ENCODE results near the gene CLNK. TPM values are rescaled to one million over a fixed set of nuclear protein-coding genes. Genes with fewer than 3 reads are reported as not detected.

The CLNK gene
- total RNA-seq, 1 donor = 0.52 TPM

DNA sequence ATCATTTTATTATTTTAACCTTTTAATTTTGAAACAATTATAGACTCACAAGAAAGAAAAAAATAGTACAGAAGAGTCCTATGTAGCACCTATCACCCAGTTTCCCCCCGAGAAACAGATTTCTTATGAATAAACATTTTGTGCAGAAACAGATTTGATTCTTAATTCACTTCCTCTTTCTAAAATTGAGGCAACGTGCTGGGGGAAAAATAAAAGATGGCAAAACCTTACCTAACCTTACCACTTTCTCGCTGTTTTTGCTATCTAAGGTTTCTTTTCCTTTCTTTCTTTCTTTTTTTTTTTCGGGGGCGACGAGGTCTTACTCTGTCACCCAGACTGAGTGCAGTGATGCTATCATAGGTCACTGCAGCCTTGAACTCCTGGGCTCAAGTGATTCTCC, 4.3 kb upstream of the CLNK start:
- Histone ChIP-seq H3K4me1 (ENCODE audit: insufficient read depth, low read length) (peaks cover 32% of the 10 kb centered on the region), H3K9me3 (ENCODE audit: low read depth, low read length) (no peaks in the 10 kb centered on the region), H3K27me3 (ENCODE audit: insufficient read depth, low read length) (no peaks in the 10 kb centered on the region), H3K4me3 (ENCODE audit: low read length) (no peak overlapping the region)

DNA sequence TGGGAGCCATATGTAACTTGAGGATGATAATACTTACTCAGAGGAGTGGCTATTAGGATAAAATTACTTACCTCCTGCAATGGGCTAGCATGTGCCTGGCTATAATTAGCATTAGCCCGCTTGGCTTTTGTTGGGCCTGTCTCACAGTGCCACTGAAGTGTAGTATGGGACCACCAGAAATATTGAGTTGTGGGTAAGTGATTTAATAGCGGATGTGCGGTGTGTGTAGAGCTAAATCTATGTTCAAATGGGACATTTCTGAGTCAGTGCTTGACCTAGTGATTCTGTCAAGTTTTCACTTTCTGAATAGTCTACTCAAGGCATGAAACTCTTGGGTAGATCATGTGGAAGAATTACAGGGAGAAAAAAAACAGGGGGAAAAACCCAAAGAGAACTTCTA, 3.5 kb upstream of the CLNK start:
- no peak overlapping the region for H3K4me3 ChIP-seq (ENCODE audit: low read length)
- peaks cover 32% of the 10 kb centered on the region for H3K4me1 ChIP-seq (ENCODE audit: insufficient read depth, low read length)
- no peaks in the 10 kb centered on the region for H3K27me3 ChIP-seq (ENCODE audit: insufficient read depth, low read length)
- no peaks in the 10 kb centered on the region for H3K9me3 ChIP-seq (ENCODE audit: low read depth, low read length)

DNA sequence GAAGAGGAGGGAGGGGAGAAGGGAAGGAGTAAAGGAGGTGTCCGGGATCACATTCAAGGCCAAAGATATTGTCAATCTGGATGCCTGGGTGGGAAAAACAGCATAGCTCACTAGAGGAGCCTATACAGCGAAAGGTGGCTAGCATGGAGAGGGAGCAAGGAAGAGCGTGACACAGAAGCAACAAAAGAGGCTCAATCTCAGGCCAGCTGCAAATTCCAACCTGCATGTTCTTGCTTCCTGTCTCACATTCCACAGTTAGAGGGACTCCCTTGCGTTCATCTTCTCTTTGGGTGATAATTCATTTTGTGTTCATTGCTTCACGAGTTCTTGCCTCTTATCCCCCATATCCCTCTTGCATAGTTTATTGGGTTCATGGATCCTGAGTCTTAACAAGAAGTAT, 3.0 kb upstream of the CLNK start:
- no peaks in the 10 kb centered on the region for H3K27me3 ChIP-seq (ENCODE audit: insufficient read depth, low read length)
- H3K4me3 ChIP-seq (ENCODE audit: low read length) = no peak overlapping the region
- peaks cover 32% of the 10 kb centered on the region for H3K4me1 ChIP-seq (ENCODE audit: insufficient read depth, low read length)
- no peaks in the 10 kb centered on the region for H3K9me3 ChIP-seq (ENCODE audit: low read depth, low read length)

- peaks cover 6% of the 10 kb centered on the region for H3K4me1 ChIP-seq (ENCODE audit: insufficient read depth, low read length)
- H3K4me3 ChIP-seq (ENCODE audit: low read length) = no peak overlapping the region
- H3K27me3 ChIP-seq (ENCODE audit: insufficient read depth, low read length) = no peaks in the 10 kb centered on the region
- no peaks in the 10 kb centered on the region for H3K9me3 ChIP-seq (ENCODE audit: low read depth, low read length)
Measured at GRCh38 chr4:10682397-10682796, 2.2 kb downstream of the CLNK start.

- Histone ChIP-seq H3K4me1 (ENCODE audit: insufficient read depth, low read length) (peaks cover 7% of the 10 kb centered on the region), H3K9me3 (ENCODE audit: low read depth, low read length) (no peaks in the 10 kb centered on the region), H3K4me3 (ENCODE audit: low read length) (no peak overlapping the region), H3K27me3 (ENCODE audit: insufficient read depth, low read length) (no peaks in the 10 kb centered on the region)
Measured at GRCh38 chr4:10677796-10678497, 6.6 kb downstream of the CLNK start.

DNA sequence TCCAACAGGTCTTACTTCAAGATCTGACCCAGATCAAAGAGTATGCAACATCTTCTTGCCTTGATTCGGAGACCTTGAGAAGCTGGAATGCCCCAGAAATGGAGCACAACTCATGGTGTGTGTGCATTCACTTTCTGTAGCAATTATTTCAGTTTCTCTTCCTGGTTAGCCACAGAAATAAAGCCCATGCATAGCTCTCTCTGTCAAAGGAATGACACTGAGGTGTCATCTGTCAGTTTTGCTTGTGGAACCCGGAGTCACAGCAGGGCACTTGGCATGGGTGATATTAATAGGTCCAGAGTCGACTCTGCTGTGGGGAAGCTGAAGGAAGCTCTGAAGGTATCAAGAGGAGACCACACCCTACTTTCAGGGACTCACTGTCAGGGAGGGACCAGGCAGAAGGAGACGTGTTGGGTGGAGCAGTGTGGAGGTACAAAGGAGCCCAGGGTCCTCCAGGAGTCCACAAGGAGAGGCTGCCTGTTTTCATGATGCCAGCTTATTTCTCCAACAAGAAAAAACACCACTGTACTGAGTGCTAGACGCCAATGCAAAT, 10.7 kb downstream of the CLNK start:
- H3K9me3 ChIP-seq (ENCODE audit: low read depth, low read length) = no peaks in the 10 kb centered on the region
- no peaks in the 10 kb centered on the region for H3K27me3 ChIP-seq (ENCODE audit: insufficient read depth, low read length)
- peaks cover 30% of the 10 kb centered on the region for H3K4me1 ChIP-seq (ENCODE audit: insufficient read depth, low read length)
- no peak overlapping the region for H3K4me3 ChIP-seq (ENCODE audit: low read length)

GRCh38 chr4:10672379-10672778, 12.2 kb downstream of the CLNK start:
- peaks cover 30% of the 10 kb centered on the region for H3K4me1 ChIP-seq (ENCODE audit: insufficient read depth, low read length)
- no peaks in the 10 kb centered on the region for H3K27me3 ChIP-seq (ENCODE audit: insufficient read depth, low read length)
- H3K9me3 ChIP-seq (ENCODE audit: low read depth, low read length) = no peaks in the 10 kb centered on the region
- no peak overlapping the region for H3K4me3 ChIP-seq (ENCODE audit: low read length)

GRCh38 chr4:10671799-10672198, 12.8 kb downstream of the CLNK start:
- H3K4me3 ChIP-seq (ENCODE audit: low read length) = no peak overlapping the region
- H3K4me1 ChIP-seq (ENCODE audit: insufficient read depth, low read length) = peaks cover 30% of the 10 kb centered on the region
- H3K9me3 ChIP-seq (ENCODE audit: low read depth, low read length) = no peaks in the 10 kb centered on the region
- no peaks in the 10 kb centered on the region for H3K27me3 ChIP-seq (ENCODE audit: insufficient read depth, low read length)

GRCh38 chr4:10671366-10671765, 13.2 kb downstream of the CLNK start:
- H3K4me3 ChIP-seq (ENCODE audit: low read length) = no peak overlapping the region
- H3K4me1 ChIP-seq (ENCODE audit: insufficient read depth, low read length) = peaks cover 30% of the 10 kb centered on the region
- no peaks in the 10 kb centered on the region for H3K27me3 ChIP-seq (ENCODE audit: insufficient read depth, low read length)
- H3K9me3 ChIP-seq (ENCODE audit: low read depth, low read length) = no peaks in the 10 kb centered on the region

DNA sequence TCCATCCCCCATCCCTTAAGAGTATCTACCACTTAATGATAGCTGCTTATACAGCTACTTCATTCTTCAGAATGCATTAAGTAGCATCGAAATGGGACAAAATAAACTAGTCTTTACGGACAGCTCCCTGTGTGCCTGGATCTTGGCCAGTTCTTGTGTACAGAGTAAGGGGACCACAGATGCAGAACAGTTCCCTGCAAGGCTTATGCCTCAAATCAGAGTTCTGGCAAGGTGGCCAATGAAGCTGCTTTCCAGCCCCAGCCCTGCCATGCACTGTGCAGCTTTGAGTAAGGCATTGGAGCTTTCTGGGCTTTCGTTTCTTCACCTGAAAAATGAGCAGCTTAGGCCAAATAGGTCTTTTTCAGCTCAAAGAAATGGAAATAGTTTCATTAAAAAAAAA, 14.2 kb downstream of the CLNK start:
- H3K4me3 ChIP-seq (ENCODE audit: low read length) = no peak overlapping the region
- H3K9me3 ChIP-seq (ENCODE audit: low read depth, low read length) = no peaks in the 10 kb centered on the region
- no peaks in the 10 kb centered on the region for H3K27me3 ChIP-seq (ENCODE audit: insufficient read depth, low read length)
- peaks cover 30% of the 10 kb centered on the region for H3K4me1 ChIP-seq (ENCODE audit: insufficient read depth, low read length)

DNA sequence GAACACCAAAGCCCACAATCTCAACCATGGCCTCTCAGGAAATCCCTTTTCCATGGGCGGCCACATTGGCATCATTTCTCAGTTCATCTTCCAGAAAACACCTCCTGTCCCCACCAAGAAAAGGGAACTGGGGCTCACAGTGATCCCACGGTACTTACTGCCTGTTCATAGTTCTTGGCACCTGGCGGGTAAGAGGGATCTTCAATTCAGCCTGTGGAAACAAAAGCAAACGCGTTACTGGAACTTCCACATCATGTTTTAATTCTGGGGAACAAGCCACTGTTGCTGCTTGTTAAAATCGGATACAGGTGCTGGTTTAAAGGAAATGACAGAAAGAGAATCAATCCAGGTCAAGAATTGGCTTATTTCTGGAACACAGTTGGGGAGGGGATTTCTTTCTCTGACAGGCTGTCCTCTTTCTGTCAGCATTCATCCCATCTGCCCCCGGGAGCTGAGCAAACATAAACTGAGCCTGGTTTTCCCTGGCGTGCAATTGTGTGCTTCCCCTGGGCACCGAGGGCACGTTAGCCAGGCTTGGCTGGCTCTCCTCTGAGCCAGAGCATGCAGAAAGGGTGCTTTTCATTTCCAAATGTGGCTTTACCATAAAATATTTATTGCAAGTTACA, 16.8 kb downstream of the CLNK start:
- no peak overlapping the region for H3K4me3 ChIP-seq (ENCODE audit: low read length)
- no peaks in the 10 kb centered on the region for H3K9me3 ChIP-seq (ENCODE audit: low read depth, low read length)
- H3K27me3 ChIP-seq (ENCODE audit: insufficient read depth, low read length) = no peaks in the 10 kb centered on the region
- H3K4me1 ChIP-seq (ENCODE audit: insufficient read depth, low read length) = peaks cover 23% of the 10 kb centered on the region

- Histone ChIP-seq H3K9me3 (ENCODE audit: low read depth, low read length) (no peaks in the 10 kb centered on the region), H3K27me3 (ENCODE audit: insufficient read depth, low read length) (no peaks in the 10 kb centered on the region), H3K4me1 (ENCODE audit: insufficient read depth, low read length) (peaks cover 13% of the 10 kb centered on the region), H3K4me3 (ENCODE audit: low read length) (no peak overlapping the region)
Measured at GRCh38 chr4:10666616-10667015, 18.0 kb downstream of the CLNK start.

DNA sequence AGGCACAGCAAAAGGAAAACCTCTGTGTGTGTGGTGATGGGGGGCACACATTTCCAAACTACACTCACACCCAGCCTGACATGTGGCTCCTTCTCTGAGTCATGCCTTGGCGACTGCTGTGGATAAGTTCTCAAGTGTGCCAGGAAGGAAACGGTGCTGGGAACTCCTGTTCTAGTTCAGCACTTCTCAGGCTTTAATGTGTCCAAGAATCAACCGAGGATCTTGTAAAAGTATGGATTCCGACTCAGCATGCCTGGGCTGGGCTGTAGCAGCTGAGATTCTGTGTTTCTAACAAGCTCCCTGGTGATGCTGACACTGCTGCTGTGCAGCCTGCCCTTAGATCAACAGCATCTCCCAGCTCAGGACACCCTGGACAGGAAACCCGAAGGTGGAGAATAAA, 20.2 kb downstream of the CLNK start:
- H3K9me3 ChIP-seq (ENCODE audit: low read depth, low read length) = no peaks in the 10 kb centered on the region
- H3K27me3 ChIP-seq (ENCODE audit: insufficient read depth, low read length) = no peaks in the 10 kb centered on the region
- no peak overlapping the region for H3K4me3 ChIP-seq (ENCODE audit: low read length)
- no peaks in the 10 kb centered on the region for H3K4me1 ChIP-seq (ENCODE audit: insufficient read depth, low read length)

GRCh38 chr4:10662937-10663336, 21.6 kb downstream of the CLNK start:
- no peak overlapping the region for H3K4me3 ChIP-seq (ENCODE audit: low read length)
- no peaks in the 10 kb centered on the region for H3K9me3 ChIP-seq (ENCODE audit: low read depth, low read length)
- no peaks in the 10 kb centered on the region for H3K4me1 ChIP-seq (ENCODE audit: insufficient read depth, low read length)
- no peaks in the 10 kb centered on the region for H3K27me3 ChIP-seq (ENCODE audit: insufficient read depth, low read length)

GRCh38 chr4:10661047-10661446, 23.5 kb downstream of the CLNK start:
- Histone ChIP-seq H3K9me3 (ENCODE audit: low read depth, low read length) (no peaks in the 10 kb centered on the region), H3K4me3 (ENCODE audit: low read length) (no peak overlapping the region)

GRCh38 chr4:10659251-10659650, 25.3 kb downstream of the CLNK start:
- H3K27me3 ChIP-seq (ENCODE audit: insufficient read depth, low read length) = no peaks in the 10 kb centered on the region
- no peaks in the 10 kb centered on the region for H3K4me1 ChIP-seq (ENCODE audit: insufficient read depth, low read length)
- no peak overlapping the region for H3K4me3 ChIP-seq (ENCODE audit: low read length)
- H3K9me3 ChIP-seq (ENCODE audit: low read depth, low read length) = no peaks in the 10 kb centered on the region

More at GRCh38 chr4:10661047-10661446, 23.5 kb downstream of the CLNK start:
- H3K27me3 ChIP-seq (ENCODE audit: insufficient read depth, low read length) = no peaks in the 10 kb centered on the region
- H3K4me1 ChIP-seq (ENCODE audit: insufficient read depth, low read length) = no peaks in the 10 kb centered on the region
